Fibroblast of lung (primary cell): Measurements from ENCODE around the gene CYB561. TPM values are rescaled to one million over a fixed set of nuclear protein-coding genes. Genes with fewer than 3 reads are reported as not detected.

Experiments used
- DNase-seq, 2 donors: peaks; one replicate each; pipeline versions ENCODE4 v3.0.0 to v3.0.0-alpha.2; 2010; ENCODE audit warnings: low read depth in 2 of 2
- H2AFZ ChIP-seq: 2 replicates; pipeline ENCODE4 v1.5.1; 2012; ENCODE audit warnings: low read length, control low read depth, inconsistent platforms
- H3K27ac ChIP-seq: 2 replicates; pipeline ENCODE4 v1.5.1; 2011; ENCODE audit warnings: low read length, control low read depth; ENCODE audit not compliant: insufficient read depth
- H3K27me3 ChIP-seq: 2 replicates; pipeline ENCODE4 v1.5.1; 2011; ENCODE audit warnings: mild to moderate bottlenecking, low read length; ENCODE audit not compliant: control insufficient read depth, insufficient read depth
- H3K36me3 ChIP-seq: 2 replicates; pipeline ENCODE4 v1.5.1; 2011; ENCODE audit warnings: low read length; ENCODE audit not compliant: control insufficient read depth, insufficient read depth
- H3K4me1 ChIP-seq: 2 replicates; pipeline ENCODE4 v1.5.1; 2011; ENCODE audit warnings: low read length; ENCODE audit not compliant: control insufficient read depth, insufficient read depth; ENCODE audit errors: extremely low read depth
- H3K4me2 ChIP-seq: 2 replicates; pipeline ENCODE4 v1.5.1; 2011; ENCODE audit warnings: low read length, control low read depth; ENCODE audit not compliant: insufficient read depth; ENCODE audit errors: extremely low read depth
- H3K4me3 ChIP-seq, 4 experiments: fragments of 200-600 bp in 1 of 4; sonication (generic) in 1 of 4; replicated peaks in 1 of 4; 2 replicates each; pipeline ENCODE4 v1.5.1; 2011 to 2016; ENCODE audit warnings: low read length in 4 of 4, low read depth in 3 of 4, mild to moderate bottlenecking in 3 of 4, control low read depth in 2 of 4, inconsistent platforms in 1 of 4, mixed read lengths in 1 of 4; ENCODE audit not compliant: insufficient read depth in 1 of 4; ENCODE audit errors: control extremely low read depth in 1 of 4
- H3K79me2 ChIP-seq: 2 replicates; pipeline ENCODE4 v1.5.1; 2012; ENCODE audit warnings: mild to moderate bottlenecking, low read length, inconsistent platforms; ENCODE audit not compliant: control insufficient read depth, insufficient read depth
- H3K9ac ChIP-seq: 2 replicates; pipeline ENCODE4 v1.5.1; 2011; ENCODE audit warnings: mild to moderate bottlenecking, low read length, control low read depth; ENCODE audit not compliant: insufficient read depth
- H3K9me3 ChIP-seq: 2 replicates; pipeline ENCODE4 v1.5.1; 2012; ENCODE audit warnings: low read depth, low read length; ENCODE audit not compliant: control insufficient read depth, insufficient read depth
- H4K20me1 ChIP-seq: 2 replicates; pipeline ENCODE4 v1.5.1; 2011; ENCODE audit warnings: low read length; ENCODE audit not compliant: control insufficient read depth, insufficient read depth; ENCODE audit errors: extremely low read depth
- CTCF ChIP-seq, 2 donors: IDR thresholded peaks in 1 of 2; conservative IDR thresholded peaks in 1 of 2; 1 replicate in 1 of 2; 2 replicates in 1 of 2; pipeline ENCODE4 v1.5.1; 2011 to 2012; ENCODE audit warnings: low read length in 2 of 2, control low read depth in 1 of 2, inconsistent platforms in 1 of 2, low read depth in 1 of 2, mild to moderate bottlenecking in 1 of 2
- EZH2 ChIP-seq: IDR thresholded peaks from 2 replicates; pipeline ENCODE4 v1.5.1; 2012; ENCODE audit warnings: low read length, control low read depth, mild to moderate bottlenecking; ENCODE audit errors: missing control alignments
- polyA plus RNA-seq, 2 donors: library from polyadenylated mRNA; depleted of rRNA in 1 of 2; stranded (reverse) in 1 of 2; unstranded in 1 of 2; fragments of >200 nt; gene quantifications; 2 replicates each; pipeline ENCODE4 v1.2.1, GENCODE V29; 2011 to 2012; ENCODE audit warnings: missing spikeins in 1 of 2
- total RNA-seq: library from RNA; depleted of rRNA; stranded (reverse); fragments of >200 nt; gene quantifications from 2 replicates; pipeline ENCODE4 v1.2.1, GENCODE V29; 2014

CYB561 gene
- total and polyA plus RNA-seq, 2 donors (not counting 1 experiment from before 2014, with no cell fraction given) = 7.8 to 13.7 TPM

- Histone ChIP-seq H3K27ac (no peak overlapping the region), H3K9me3 (no peaks in the 10 kb centered on the region), H3K36me3 (peaks cover 2% of the 10 kb centered on the region), H3K4me3 (no peak overlapping the region), H3K27me3 (no peaks in the 10 kb centered on the region), H4K20me1 (no peaks in the 10 kb centered on the region), H3K4me2 (no peak overlapping the region), H2AFZ (no peak overlapping the region), H3K79me2 (no peaks in the 10 kb centered on the region), H3K4me1 (peaks cover 4% of the 10 kb centered on the region), H3K9ac (no peak overlapping the region)
- no peak for TF ChIP-seq EZH2
- no peak for TF ChIP-seq CTCF (conservative IDR thresholded peaks at IDR 0.05 in 1 of 2, IDR thresholded peaks at IDR 0.05 in 1 of 2; ENCODE audit: low read depth in 1 of 2, low read length in 2 of 2)
- no peak for DNase-seq
Observed at GRCh38 chr17:63387656-63388340, 58.3 kb downstream of the CYB561 start.

GRCh38 chr17:63382826-63383225 lies 63.3 kb downstream of the CYB561 start:
- H3K36me3 ChIP-seq = no peaks in the 10 kb centered on the region
- H3K27ac ChIP-seq = no peak overlapping the region
- H3K9ac ChIP-seq = no peak overlapping the region
- no peak overlapping the region for H3K4me3 ChIP-seq
- H3K4me2 ChIP-seq = peak overlapping the region; percentile 19
- H3K4me1 ChIP-seq = peaks cover 14% of the 10 kb centered on the region
- H3K79me2 ChIP-seq = no peaks in the 10 kb centered on the region
- TF ChIP-seq CTCF (conservative IDR thresholded peaks at IDR 0.05 in 1 of 2, IDR thresholded peaks at IDR 0.05 in 1 of 2; ENCODE audit: low read depth in 1 of 2, low read length in 2 of 2) = no peak
- peak; percentile 57 to 58 for DNase-seq
- no peaks in the 10 kb centered on the region for H3K27me3 ChIP-seq
- H4K20me1 ChIP-seq = no peaks in the 10 kb centered on the region
- H3K9me3 ChIP-seq = no peaks in the 10 kb centered on the region
- H2AFZ ChIP-seq = no peak overlapping the region

Other genes starting within 250 kb of the CYB561 start
- 2.5 and 2.6 TPM in 2 replicates for gene ACE, start 30.8 kb upstream of the CYB561 start, total RNA-seq
- gene ACE, start 30.8 kb upstream of the CYB561 start, polyA plus RNA-seq = 0.92 and 3.4 TPM in 2 replicates
- not detected in 2 replicates for gene KCNH6, start 77.1 kb upstream of the CYB561 start, total RNA-seq
- not detected in 2 replicates for gene KCNH6, start 77.1 kb upstream of the CYB561 start, polyA plus RNA-seq
- 10.0 and 13.9 TPM in 2 replicates for gene DCAF7, start 104.2 kb upstream of the CYB561 start, total RNA-seq
- 38.8 and 42.6 TPM in 2 replicates for gene DCAF7, start 104.2 kb upstream of the CYB561 start, polyA plus RNA-seq
- 18.7 and 20.3 TPM in 2 replicates for gene TACO1, start 154.6 kb upstream of the CYB561 start, total RNA-seq
- gene TACO1, start 154.6 kb upstream of the CYB561 start, polyA plus RNA-seq = 26.9 and 35.1 TPM in 2 replicates
- 21.6 and 32.0 TPM in 2 replicates for gene MAP3K3, start 176.1 kb upstream of the CYB561 start, total RNA-seq
- 13.8 and 14.3 TPM in 2 replicates for gene MAP3K3, start 176.1 kb upstream of the CYB561 start, polyA plus RNA-seq